ENCODE measurements around the gene CHD9.

- TF ChIP-seq CTCF (IDR thresholded peaks at IDR 0.05) (no peak), POLR2AphosphoS5 (IDR thresholded peaks at IDR 0.05; ENCODE audit: low read depth, low read length) (no peak; the same call in 1 of the 2 replicates), SIN3A (IDR thresholded peaks at IDR 0.05; ENCODE audit: borderline replicate concordance, insufficient read depth, low read depth, low read length) (no peak), REST (IDR thresholded peaks at IDR 0.05; ENCODE audit: insufficient read depth in 1 of 2, low read depth in 2 of 2, low read length in 1 of 2) (no peak), TCF7L2 (IDR thresholded peaks at IDR 0.05; ENCODE audit: low read depth, low read length) (no peak)
Measured at GRCh38 chr16:53098526-53099317, 43.9 kb downstream of the CHD9 start.
